Measurements from ENCODE around the gene PCDHGA3.
"Not testable (repeated sequence)": the region's sequence is repeated elsewhere in the genome, so short reads cannot be mapped to it uniquely, and the experiment has no call there.

The PCDHGA3 gene

GRCh38 chr5:141343242-141343952 is at the start of gene PCDHGA3:
Gene PCDHGA3, plus strand, starts transcription at chr5:141343829. Its CDS starts 205 bp downstream, at chr5:141344034.
- Histone ChIP-seq H3K9ac (ENCODE audit: low read length) (no peak within 1 kb of the TSS), H3K4me1 (ENCODE audit: control insufficient read depth, insufficient read depth, low read length) (no peaks in the 10 kb centered on the region), H3K27me3 (ENCODE audit: control insufficient read depth, insufficient read depth, low read length) (no peaks in the 10 kb centered on the region), H3K4me3 (ENCODE audit: low read depth, low read length) (peak within 1 kb of the TSS; percentile 46; the same call in 1 of the 2 replicates), H3K27ac (ENCODE audit: low read depth, low read length) (no peak within 1 kb of the TSS), H3K36me3 (ENCODE audit: control insufficient read depth, insufficient read depth, low read length) (no peaks in the 10 kb centered on the region), H3K9me3 (ENCODE audit: control insufficient read depth, insufficient read depth, low read depth, low read length) (peaks cover 45% of the 10 kb centered on the region)

GRCh38 chr5:141298376-141298775 is 45.3 kb upstream of the PCDHGA3 start:
- Histone ChIP-seq H3K9me3 (ENCODE audit: control insufficient read depth, insufficient read depth, low read depth, low read length) (peaks cover 13% of the 10 kb centered on the region), H3K27ac (ENCODE audit: low read depth, low read length) (no peak overlapping the region), H3K27me3 (ENCODE audit: control insufficient read depth, insufficient read depth, low read length) (no peaks in the 10 kb centered on the region), H3K36me3 (ENCODE audit: control insufficient read depth, insufficient read depth, low read length) (no peaks in the 10 kb centered on the region), H3K4me3 (ENCODE audit: low read depth, low read length) (no peak overlapping the region), H3K9ac (ENCODE audit: low read length) (no peak overlapping the region), H3K4me1 (ENCODE audit: control insufficient read depth, insufficient read depth, low read length) (no peaks in the 10 kb centered on the region)

- Histone ChIP-seq H3K4me3 (ENCODE audit: low read depth, low read length) (no peak within 1 kb of the TSS), H3K9me3 (ENCODE audit: control insufficient read depth, insufficient read depth, low read depth, low read length) (peaks cover 20% of the 10 kb centered on the region), H3K4me1 (ENCODE audit: control insufficient read depth, insufficient read depth, low read length) (no peaks in the 10 kb centered on the region), H3K27me3 (ENCODE audit: control insufficient read depth, insufficient read depth, low read length) (no peaks in the 10 kb centered on the region), H3K36me3 (ENCODE audit: control insufficient read depth, insufficient read depth, low read length) (no peaks in the 10 kb centered on the region), H3K27ac (ENCODE audit: low read depth, low read length) (no peak within 1 kb of the TSS), H3K9ac (ENCODE audit: low read length) (no peak within 1 kb of the TSS)
Observed at GRCh38 chr5:141303756-141304155, 39.9 kb upstream of the PCDHGA3 start, which contains the start of gene SLC25A2. Gene SLC25A2, minus strand, starts transcription at chr5:141304049. Its CDS starts 184 bp downstream, at chr5:141303865.

- Histone ChIP-seq H3K27ac (ENCODE audit: low read depth, low read length) (no peak overlapping the region), H3K9ac (ENCODE audit: low read length) (no peak overlapping the region), H3K36me3 (ENCODE audit: control insufficient read depth, insufficient read depth, low read length) (no peaks in the 10 kb centered on the region), H3K4me1 (ENCODE audit: control insufficient read depth, insufficient read depth, low read length) (no peaks in the 10 kb centered on the region), H3K27me3 (ENCODE audit: control insufficient read depth, insufficient read depth, low read length) (no peaks in the 10 kb centered on the region), H3K9me3 (ENCODE audit: control insufficient read depth, insufficient read depth, low read depth, low read length) (peaks cover 20% of the 10 kb centered on the region), H3K4me3 (ENCODE audit: low read depth, low read length) (no peak overlapping the region)
Observed at GRCh38 chr5:141306630-141307029, 37.0 kb upstream of the PCDHGA3 start.

- no peak overlapping the region for H3K9ac ChIP-seq (ENCODE audit: low read length)
- no peaks in the 10 kb centered on the region for H3K27me3 ChIP-seq (ENCODE audit: control insufficient read depth, insufficient read depth, low read length)
- H3K27ac ChIP-seq (ENCODE audit: low read depth, low read length), result no peak overlapping the region
- no peaks in the 10 kb centered on the region for H3K4me1 ChIP-seq (ENCODE audit: control insufficient read depth, insufficient read depth, low read length)
- peaks cover 21% of the 10 kb centered on the region for H3K36me3 ChIP-seq (ENCODE audit: control insufficient read depth, insufficient read depth, low read length)
- peaks cover 21% of the 10 kb centered on the region for H3K9me3 ChIP-seq (ENCODE audit: control insufficient read depth, insufficient read depth, low read depth, low read length)
- H3K4me3 ChIP-seq (ENCODE audit: low read depth, low read length), result no peak overlapping the region
Observed at GRCh38 chr5:141313711-141314110, 29.9 kb upstream of the PCDHGA3 start.

- H3K27ac ChIP-seq (ENCODE audit: low read depth, low read length); H3K4me1 ChIP-seq (ENCODE audit: control insufficient read depth, insufficient read depth, low read length); H3K4me3 ChIP-seq (ENCODE audit: low read depth, low read length); H3K27me3 ChIP-seq (ENCODE audit: control insufficient read depth, insufficient read depth, low read length); H3K9ac ChIP-seq (ENCODE audit: low read length): not testable (repeated sequence)
- Histone ChIP-seq H3K36me3 (ENCODE audit: control insufficient read depth, insufficient read depth, low read length) (peaks cover 34% of the 10 kb centered on the region), H3K9me3 (ENCODE audit: control insufficient read depth, insufficient read depth, low read depth, low read length) (peaks cover 34% of the 10 kb centered on the region)
Observed at GRCh38 chr5:141316963-141317362, 26.7 kb upstream of the PCDHGA3 start.

GRCh38 chr5:141319202-141319601 is 24.4 kb upstream of the PCDHGA3 start:
- no peaks in the 10 kb centered on the region for H3K4me1 ChIP-seq (ENCODE audit: control insufficient read depth, insufficient read depth, low read length)
- H3K36me3 ChIP-seq (ENCODE audit: control insufficient read depth, insufficient read depth, low read length), result peaks cover 34% of the 10 kb centered on the region
- H3K9me3 ChIP-seq (ENCODE audit: control insufficient read depth, insufficient read depth, low read depth, low read length), result peaks cover 34% of the 10 kb centered on the region
- no peak overlapping the region for H3K9ac ChIP-seq (ENCODE audit: low read length)
- H3K27me3 ChIP-seq (ENCODE audit: control insufficient read depth, insufficient read depth, low read length), result no peaks in the 10 kb centered on the region
- no peak overlapping the region for H3K27ac ChIP-seq (ENCODE audit: low read depth, low read length)
- peak overlapping the region; percentile 89 for H3K4me3 ChIP-seq (ENCODE audit: low read depth, low read length)

GRCh38 chr5:141319699-141320098 is 23.9 kb upstream of the PCDHGA3 start:
- no peaks in the 10 kb centered on the region for H3K27me3 ChIP-seq (ENCODE audit: control insufficient read depth, insufficient read depth, low read length)
- no peak overlapping the region for H3K27ac ChIP-seq (ENCODE audit: low read depth, low read length)
- H3K9me3 ChIP-seq (ENCODE audit: control insufficient read depth, insufficient read depth, low read depth, low read length), result peaks cover 32% of the 10 kb centered on the region
- peaks cover 34% of the 10 kb centered on the region for H3K36me3 ChIP-seq (ENCODE audit: control insufficient read depth, insufficient read depth, low read length)
- peak overlapping the region; percentile 96 for H3K9ac ChIP-seq (ENCODE audit: low read length)
- H3K4me1 ChIP-seq (ENCODE audit: control insufficient read depth, insufficient read depth, low read length), result no peaks in the 10 kb centered on the region
- H3K4me3 ChIP-seq (ENCODE audit: low read depth, low read length), result peak overlapping the region; percentile 89

GRCh38 chr5:141320225-141321169 is 23.1 kb upstream of the PCDHGA3 start, which contains the start of gene TAF7:
Gene TAF7, minus strand, starts transcription at chr5:141320784. Its CDS starts 740 bp downstream, at chr5:141320044.
- peak within 1 kb of the TSS; percentile 99 for H3K27ac ChIP-seq (ENCODE audit: low read depth, low read length)
- H3K27me3 ChIP-seq (ENCODE audit: control insufficient read depth, insufficient read depth, low read length), result no peaks in the 10 kb centered on the region
- peaks cover 24% of the 10 kb centered on the region for H3K9me3 ChIP-seq (ENCODE audit: control insufficient read depth, insufficient read depth, low read depth, low read length)
- peak within 1 kb of the TSS; percentile 96 for H3K9ac ChIP-seq (ENCODE audit: low read length)
- peaks cover 33% of the 10 kb centered on the region for H3K36me3 ChIP-seq (ENCODE audit: control insufficient read depth, insufficient read depth, low read length)
- H3K4me3 ChIP-seq (ENCODE audit: low read depth, low read length), result peak within 1 kb of the TSS; percentile 89
- H3K4me1 ChIP-seq (ENCODE audit: control insufficient read depth, insufficient read depth, low read length), result no peaks in the 10 kb centered on the region

- no peak overlapping the region for H3K4me3 ChIP-seq (ENCODE audit: low read depth, low read length)
Observed at GRCh38 chr5:141322261-141322660, 21.4 kb upstream of the PCDHGA3 start.

More at GRCh38 chr5:141322261-141322660, 21.4 kb upstream of the PCDHGA3 start:
- no peak overlapping the region for H3K27ac ChIP-seq (ENCODE audit: low read depth, low read length)
- peaks cover 24% of the 10 kb centered on the region for H3K9me3 ChIP-seq (ENCODE audit: control insufficient read depth, insufficient read depth, low read depth, low read length)
- H3K9ac ChIP-seq (ENCODE audit: low read length), result no peak overlapping the region
- H3K27me3 ChIP-seq (ENCODE audit: control insufficient read depth, insufficient read depth, low read length), result no peaks in the 10 kb centered on the region
- H3K36me3 ChIP-seq (ENCODE audit: control insufficient read depth, insufficient read depth, low read length), result peaks cover 23% of the 10 kb centered on the region
- H3K4me1 ChIP-seq (ENCODE audit: control insufficient read depth, insufficient read depth, low read length), result no peaks in the 10 kb centered on the region

Data from HUES6 (cell line).